ENCODE results near the gene ZNF280D. TPM values are rescaled to one million over a fixed set of nuclear protein-coding genes. Genes with fewer than 3 reads are reported as not detected.

The ZNF280D gene
- total and polyA plus RNA-seq, 2 of the 4 experiments (the other 2 are of a cell fraction): 8.3 to 21.0 TPM

DNA sequence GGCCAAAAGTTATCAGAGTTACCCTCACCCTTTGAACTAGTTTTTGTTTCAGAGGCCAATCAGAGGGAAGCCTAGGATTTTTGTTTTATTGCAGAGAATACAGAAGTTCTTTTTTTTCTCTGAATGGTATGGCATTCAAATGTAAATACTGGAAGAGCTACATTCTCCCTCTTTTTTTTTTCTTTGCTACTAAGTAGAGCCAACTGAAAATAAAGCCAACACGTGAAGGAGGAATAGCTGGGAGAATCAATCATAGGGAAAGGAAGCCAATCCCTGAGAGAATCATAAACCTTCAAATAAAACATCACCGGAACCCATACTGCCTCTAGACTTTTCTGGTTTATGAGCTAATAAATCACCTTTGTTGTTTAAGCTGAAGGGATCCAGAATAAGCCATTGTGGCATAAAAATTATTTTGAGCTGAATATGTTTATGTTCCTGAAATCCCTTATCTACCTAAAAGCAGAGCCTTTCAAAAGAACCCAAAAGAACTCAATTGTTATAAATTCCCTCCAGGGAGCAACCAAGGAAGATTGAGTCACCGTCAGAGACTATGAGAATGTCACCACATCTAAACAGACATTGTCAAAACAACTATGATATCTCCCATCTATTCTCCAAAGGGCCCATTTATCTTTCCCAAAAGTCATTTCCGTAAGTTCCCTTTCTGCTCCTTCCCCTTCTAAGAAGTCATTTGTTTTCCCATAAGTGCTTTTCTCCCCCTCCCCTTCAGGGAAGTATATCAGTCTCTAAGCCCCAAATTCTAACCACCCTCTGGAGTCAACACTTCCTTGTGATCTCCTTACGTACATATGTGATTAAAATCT lies 3.8 kb upstream of the ZNF280D start:
- in situ Hi-C loops (cut with MboI; ENCODE audit: low sequenced_read_pairs): no loop called here
- no peak for TF ChIP-seq RCOR1 (IDR thresholded peaks at IDR 0.05; ENCODE audit: insufficient replicate concordance, low read length)
- TF ChIP-seq BHLHE40 (IDR thresholded peaks at IDR 0.05; ENCODE audit: low read depth, low read length): no peak
- no peak for TF ChIP-seq CEBPB (IDR thresholded peaks at IDR 0.05; ENCODE audit: low read depth, low read length)
- no peak for TF ChIP-seq RFX5 (IDR thresholded peaks at IDR 0.05; ENCODE audit: low read depth, low read length)
- no peak for TF ChIP-seq USF2 (IDR thresholded peaks at IDR 0.05; ENCODE audit: low read depth, low read length)
- TF ChIP-seq MAFK (IDR thresholded peaks at IDR 0.05; ENCODE audit: low read depth, low read length): no peak
- TF ChIP-seq, protein P1, sequence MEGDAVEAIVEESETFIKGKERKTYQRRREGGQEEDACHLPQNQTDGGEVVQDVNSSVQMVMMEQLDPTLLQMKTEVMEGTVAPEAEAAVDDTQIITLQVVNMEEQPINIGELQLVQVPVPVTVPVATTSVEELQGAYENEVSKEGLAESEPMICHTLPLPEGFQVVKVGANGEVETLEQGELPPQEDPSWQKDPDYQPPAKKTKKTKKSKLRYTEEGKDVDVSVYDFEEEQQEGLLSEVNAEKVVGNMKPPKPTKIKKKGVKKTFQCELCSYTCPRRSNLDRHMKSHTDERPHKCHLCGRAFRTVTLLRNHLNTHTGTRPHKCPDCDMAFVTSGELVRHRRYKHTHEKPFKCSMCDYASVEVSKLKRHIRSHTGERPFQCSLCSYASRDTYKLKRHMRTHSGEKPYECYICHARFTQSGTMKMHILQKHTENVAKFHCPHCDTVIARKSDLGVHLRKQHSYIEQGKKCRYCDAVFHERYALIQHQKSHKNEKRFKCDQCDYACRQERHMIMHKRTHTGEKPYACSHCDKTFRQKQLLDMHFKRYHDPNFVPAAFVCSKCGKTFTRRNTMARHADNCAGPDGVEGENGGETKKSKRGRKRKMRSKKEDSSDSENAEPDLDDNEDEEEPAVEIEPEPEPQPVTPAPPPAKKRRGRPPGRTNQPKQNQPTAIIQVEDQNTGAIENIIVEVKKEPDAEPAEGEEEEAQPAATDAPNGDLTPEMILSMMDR (conservative IDR thresholded peaks at IDR 0.05; ENCODE audit: low read depth, low read length): no peak
- TF ChIP-seq CHD1 (IDR thresholded peaks at IDR 0.05; ENCODE audit: low read depth, low read length): no peak
- TF ChIP-seq MXI1 (IDR thresholded peaks at IDR 0.05; ENCODE audit: borderline replicate concordance, low read depth, low read length): no peak
- no peak for TF ChIP-seq RAD21 (IDR thresholded peaks at IDR 0.05; ENCODE audit: low read length)
- TF ChIP-seq FOS (IDR thresholded peaks at IDR 0.05; ENCODE audit: low read depth, low read length): no peak
- no peak for TF ChIP-seq MAZ (IDR thresholded peaks at IDR 0.05; ENCODE audit: borderline replicate concordance, low read depth, low read length)
- TF ChIP-seq, protein P2, sequence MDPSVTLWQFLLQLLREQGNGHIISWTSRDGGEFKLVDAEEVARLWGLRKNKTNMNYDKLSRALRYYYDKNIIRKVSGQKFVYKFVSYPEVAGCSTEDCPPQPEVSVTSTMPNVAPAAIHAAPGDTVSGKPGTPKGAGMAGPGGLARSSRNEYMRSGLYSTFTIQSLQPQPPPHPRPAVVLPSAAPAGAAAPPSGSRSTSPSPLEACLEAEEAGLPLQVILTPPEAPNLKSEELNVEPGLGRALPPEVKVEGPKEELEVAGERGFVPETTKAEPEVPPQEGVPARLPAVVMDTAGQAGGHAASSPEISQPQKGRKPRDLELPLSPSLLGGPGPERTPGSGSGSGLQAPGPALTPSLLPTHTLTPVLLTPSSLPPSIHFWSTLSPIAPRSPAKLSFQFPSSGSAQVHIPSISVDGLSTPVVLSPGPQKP (IDR thresholded peaks at IDR 0.05; ENCODE audit: borderline replicate concordance, low read depth, low read length): no peak
- TF ChIP-seq POLR2A (IDR thresholded peaks at IDR 0.05; ENCODE audit: low read depth, low read length): no peak

More for the DNA sequence above, 3.8 kb upstream of the ZNF280D start:
- Histone ChIP-seq H3K18ac (ENCODE audit: low read depth, low read length) (no peak overlapping the region), H2BK120ac (ENCODE audit: low read depth, low read length) (peak overlapping the region; percentile 10; the same call in 1 of the 2 replicates), H2BK5ac (ENCODE audit: low read depth, low read length, poor library complexity, severe bottlenecking) (no peak overlapping the region), H3K23ac (ENCODE audit: low read depth, low read length) (no peak overlapping the region), H4K8ac (ENCODE audit: low read depth in 2 of 2, low read length in 2 of 2) (no peak overlapping the region), H3K14ac (replicated peaks; ENCODE audit: low read depth, low read length) (peak overlapping the region; percentile 31), H3K27ac (ENCODE audit: insufficient read depth, low read length) (no peak overlapping the region), H2BK15ac (ENCODE audit: low read depth, low read length) (no peak overlapping the region), H3K4me1 (ENCODE audit: control insufficient read depth, insufficient read depth, low read length) (peaks cover 4% of the 10 kb centered on the region), H3K79me1 (ENCODE audit: low read depth in 1 of 2, low read length in 2 of 2) (peaks cover 3 to 9% of the 10 kb centered on the region in 2 experiments; a peak in 3 of 4 replicates), H3K56ac (ENCODE audit: extremely low read depth, insufficient read depth, low read length) (no peak overlapping the region), H3K9me3 (ENCODE audit: control insufficient read depth, insufficient read depth, low read length) (no peaks in the 10 kb centered on the region), H4K91ac (ENCODE audit: insufficient read depth, low read depth, low read length) (no peak overlapping the region), H4K5ac (ENCODE audit: low read depth, low read length) (no peak overlapping the region), H3K27me3 (ENCODE audit: control insufficient read depth, insufficient read depth, low read length) (no peaks in the 10 kb centered on the region), H3K4me2 (ENCODE audit: low read depth, low read length) (no peak overlapping the region; the same call in 1 of the 2 replicates), H3K9me1 (ENCODE audit: insufficient read depth, low read length) (no peaks in the 10 kb centered on the region; the same call in 1 of the 2 replicates), H3K9ac (ENCODE audit: low read depth, low read length) (no peak overlapping the region), H4K20me1 (ENCODE audit: insufficient read depth, low read length) (no peaks in the 10 kb centered on the region), H3K4me3 (ENCODE audit: insufficient read depth, low read depth, low read length) (no peak overlapping the region), H2AK5ac (ENCODE audit: low read depth, low read length) (no peak overlapping the region; the same call in 1 of the 2 replicates), H3K4ac (ENCODE audit: low read depth, low read length) (peak overlapping the region; percentile 8; the same call in 1 of the 2 replicates), H2AK9ac (replicated peaks; ENCODE audit: low read depth, low read length, poor library complexity) (no peak overlapping the region), H2AFZ (replicated peaks; ENCODE audit: low read length, poor library complexity) (no peak overlapping the region), H2BK20ac (ENCODE audit: low read depth, low read length) (peak overlapping the region; percentile 14; the same call in 1 of the 2 replicates), H3K36me3 (ENCODE audit: control insufficient read depth, insufficient read depth, low read length) (no peaks in the 10 kb centered on the region)
- 48% methylated on average over 2 of the region's 5 CpGs; no CpG with 5 or more reads in 1 of the 2 experiments for WGBS, 2 experiments (ENCODE audit: extremely low coverage in 2 of 2, insufficient read length in 1 of 2)
- intact Hi-C loops (cut with micrococcal nuclease) (no loop called here), dilution Hi-C loops (cut with HindIII; ENCODE audit: low sequenced_read_pairs, unreplicated experiment) (no loop called here)
- no TSS peak for BruUV-seq (replicated peaks)
- no peak for DNase-seq
- POLR2A ChIA-PET (ENCODE audit: unreplicated experiment): interaction anchor here (0.6 kb wide), 1 partner anchor 397 kb away, joined by 7 read pairs; no protein-coding TSS in a partner anchor
- CTCF ChIA-PET: interaction anchor here (0.5 kb wide), 1 partner anchor 764 kb away, joined by 3 read pairs; no protein-coding TSS in a partner anchor
- ATAC-seq (ENCODE audit: low read depth): no peak
